M059J (cell line): ENCODE data around the gene SUPT4H1. TPM values are rescaled to one million over a fixed set of nuclear protein-coding genes. Genes with fewer than 3 reads are reported as not detected.

Experiments
- DNase-seq: peaks from one replicate; pipeline ENCODE4 v3.0.0-alpha.2; 2012; ENCODE audit warnings: low read depth
- total RNA-seq: library from RNA; depleted of rRNA; stranded (reverse); fragments of >200 nt; shearing (Covaris generic); gene quantifications from 2 replicates; pipeline ENCODE4 v1.2.3, GENCODE V29; 2014

The SUPT4H1 gene
- total RNA-seq, 1 experiment from 2014 or later = 64.3 TPM

DNA sequence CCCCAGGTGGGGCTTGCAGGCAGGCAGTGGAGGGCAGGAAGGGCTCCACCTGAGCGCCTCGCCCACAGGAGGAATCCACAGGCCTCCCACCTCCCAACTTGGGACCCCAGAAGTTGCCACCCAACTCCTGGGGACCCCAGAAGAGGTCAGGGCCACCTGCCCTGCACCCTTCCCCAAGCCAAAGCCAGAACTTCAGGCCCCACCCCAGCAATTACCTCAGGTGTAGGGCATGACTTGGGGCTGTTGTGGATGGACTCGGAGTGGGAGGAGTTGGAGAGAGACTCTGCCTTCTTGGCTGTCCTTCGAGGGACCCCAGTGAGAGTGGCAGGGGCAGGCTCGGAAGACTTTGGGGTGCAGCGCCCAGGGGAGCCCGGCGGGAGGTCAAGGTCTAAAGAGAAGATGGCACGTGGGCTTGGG, 33.9 kb downstream of the SUPT4H1 start:
- no peak for DNase-seq

DNA sequence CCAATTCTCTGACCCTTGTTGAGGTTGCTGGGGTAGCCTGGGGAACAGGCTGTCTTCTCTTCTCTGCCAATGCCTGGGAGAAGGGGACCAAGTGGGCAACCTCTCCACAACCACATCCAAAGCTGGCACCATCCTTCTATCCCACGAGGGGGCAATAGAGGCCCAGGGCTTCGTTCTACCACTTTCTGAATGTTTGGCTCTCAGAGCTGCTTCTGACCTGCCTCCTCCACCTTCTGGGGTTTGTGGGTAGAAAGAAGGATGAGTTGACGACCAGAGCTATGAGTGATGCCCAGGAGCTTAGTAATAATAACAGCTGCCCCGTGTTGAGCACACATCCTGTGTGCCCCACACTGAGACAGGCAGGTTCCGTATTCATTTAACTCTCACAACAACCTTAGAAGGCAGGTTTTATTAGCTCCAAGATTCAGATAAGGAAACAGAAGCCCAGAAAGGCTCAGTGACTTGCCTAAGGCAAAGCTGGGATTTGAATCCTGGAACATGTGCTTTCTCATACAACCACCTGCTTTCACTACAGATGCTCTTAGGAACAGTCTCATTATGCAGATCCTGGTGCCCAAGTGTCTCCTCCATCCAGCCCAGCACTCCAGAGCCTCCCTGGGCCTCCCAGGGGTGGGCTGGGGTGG, 34.5 kb downstream of the SUPT4H1 start:
- DNase-seq = peak; percentile 85

DNA sequence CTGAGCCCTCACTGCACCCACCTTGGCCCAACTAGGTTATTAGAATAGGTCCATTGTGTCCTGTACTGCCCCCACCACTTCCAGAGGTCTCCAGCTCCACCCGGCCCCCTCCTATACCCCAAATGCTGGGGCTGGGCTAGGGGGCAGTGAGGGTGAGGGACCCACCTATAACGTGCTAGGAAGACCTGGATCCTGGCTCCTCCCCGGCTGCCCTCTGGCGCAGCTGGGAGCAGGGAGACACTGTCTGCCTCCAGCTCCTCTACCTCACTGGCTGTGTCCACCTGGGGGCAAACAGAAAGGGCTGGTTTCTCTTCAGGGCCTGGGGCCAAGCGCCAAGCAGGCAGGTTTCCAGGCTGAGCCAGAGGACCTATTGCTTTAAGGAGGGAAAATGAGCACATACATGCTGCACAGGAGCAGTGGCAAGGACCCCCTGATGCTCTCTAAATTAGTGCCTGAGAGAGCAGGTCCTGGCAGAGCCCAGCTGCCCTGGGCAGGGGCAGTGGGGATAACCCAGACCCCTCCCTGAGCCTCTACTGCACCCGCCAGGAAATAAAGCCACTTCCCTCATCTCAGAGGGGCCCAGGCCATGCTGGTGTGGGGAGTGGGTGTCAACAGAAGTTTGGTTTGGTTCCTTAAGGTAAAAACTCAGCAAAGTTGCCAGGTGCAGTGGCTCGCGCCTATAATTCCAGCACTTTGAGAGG, 35.6 kb downstream of the SUPT4H1 start:
- no peak for DNase-seq

DNA sequence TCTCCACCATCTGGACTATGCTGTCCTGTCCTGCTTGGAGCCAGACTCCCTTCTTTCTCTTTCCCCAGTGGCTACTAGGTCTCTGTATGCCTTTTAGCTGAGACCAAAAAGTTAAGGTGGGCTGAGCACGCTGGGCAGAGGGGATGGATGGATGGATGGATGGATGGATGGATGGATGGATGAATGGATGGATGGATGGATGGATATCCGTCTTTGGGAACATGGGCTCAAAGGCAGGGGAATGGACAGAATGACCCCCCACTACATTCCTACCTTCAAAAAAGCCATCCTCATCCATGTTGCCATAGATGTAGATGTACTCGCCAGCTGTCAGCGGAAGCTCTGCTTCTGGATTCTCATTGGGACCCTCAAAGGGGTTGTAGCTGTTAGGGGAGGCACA, 36.3 kb downstream of the SUPT4H1 start:
- DNase-seq = no peak

DNA sequence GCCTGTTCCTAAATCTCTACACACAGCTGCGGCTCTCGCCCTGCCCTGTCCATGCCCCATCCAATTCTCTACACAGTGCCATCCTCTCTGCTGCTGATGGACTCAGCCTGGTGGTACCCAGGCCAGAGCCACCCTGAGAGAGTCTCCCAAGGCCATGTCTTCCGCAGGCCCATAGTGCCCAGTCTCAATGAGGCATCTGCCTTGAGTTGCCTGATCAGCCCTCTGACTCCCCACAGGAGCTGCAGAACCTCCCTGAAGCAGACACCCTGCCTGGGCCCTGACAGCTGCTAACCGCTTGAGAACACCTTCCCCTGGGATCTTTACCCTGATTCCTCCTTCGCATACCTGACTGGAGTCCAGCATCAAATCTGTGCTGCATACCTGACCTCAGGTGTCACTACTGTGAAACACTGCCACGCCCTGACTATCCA, 36.7 kb downstream of the SUPT4H1 start:
- no peak for DNase-seq

DNA sequence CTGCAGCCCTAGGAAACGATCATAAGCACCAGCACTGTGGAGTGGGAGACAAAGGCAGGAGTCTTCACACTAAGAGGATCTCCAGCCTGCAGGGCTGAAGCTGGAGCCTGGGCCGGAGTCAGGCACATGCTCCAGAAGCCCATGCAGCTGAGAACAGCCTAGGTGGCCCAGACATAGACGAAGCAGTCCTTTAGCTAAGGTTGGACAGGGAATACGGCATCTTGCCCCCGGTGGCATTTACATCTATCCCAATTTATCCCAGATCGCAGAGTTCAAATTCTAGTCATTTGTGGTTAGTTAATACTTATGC, 37.3 kb downstream of the SUPT4H1 start:
- DNase-seq = no peak

DNA sequence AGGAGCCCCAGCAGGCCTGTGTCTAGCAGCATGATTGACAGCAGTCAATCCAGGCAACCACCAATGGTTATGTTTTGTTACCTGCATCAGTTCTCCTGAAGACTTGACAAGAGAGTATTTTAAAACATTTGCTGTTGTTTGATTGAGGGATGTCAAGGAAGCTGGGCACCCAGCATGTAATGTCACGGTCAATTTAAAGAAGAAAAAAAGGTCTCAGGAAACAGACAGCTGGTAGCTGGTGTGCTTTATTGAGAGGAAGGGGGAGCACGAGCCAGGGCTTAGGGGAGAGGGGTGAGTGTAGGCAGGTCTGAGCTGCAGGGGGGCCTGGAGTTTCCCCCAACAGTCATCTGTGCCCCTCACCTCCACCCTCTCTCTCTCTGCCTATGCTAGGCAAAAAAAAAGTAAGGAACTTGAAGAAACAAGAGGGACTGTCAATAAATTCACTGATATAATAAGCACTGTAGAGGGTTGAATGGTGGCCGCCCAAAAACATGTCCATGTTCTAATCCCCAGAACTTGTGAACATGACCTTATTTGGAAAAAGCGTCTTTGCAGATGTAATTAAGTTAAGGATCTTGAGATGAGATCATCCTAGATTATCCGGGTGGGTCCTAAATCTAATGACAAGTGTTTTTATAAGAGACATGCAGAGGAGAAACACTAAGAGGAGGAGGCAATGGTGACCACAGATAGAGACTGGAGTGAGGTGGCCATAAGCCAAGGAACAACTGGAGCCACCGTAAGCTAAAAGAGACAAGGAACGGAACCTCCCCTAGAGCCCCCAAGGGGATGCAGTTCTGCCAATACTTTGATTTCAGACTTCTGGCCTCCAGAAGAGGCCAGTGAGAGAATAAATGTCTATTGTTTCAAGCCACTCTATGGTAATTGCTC, 37.9 kb downstream of the SUPT4H1 start:
- DNase-seq = no peak

DNA sequence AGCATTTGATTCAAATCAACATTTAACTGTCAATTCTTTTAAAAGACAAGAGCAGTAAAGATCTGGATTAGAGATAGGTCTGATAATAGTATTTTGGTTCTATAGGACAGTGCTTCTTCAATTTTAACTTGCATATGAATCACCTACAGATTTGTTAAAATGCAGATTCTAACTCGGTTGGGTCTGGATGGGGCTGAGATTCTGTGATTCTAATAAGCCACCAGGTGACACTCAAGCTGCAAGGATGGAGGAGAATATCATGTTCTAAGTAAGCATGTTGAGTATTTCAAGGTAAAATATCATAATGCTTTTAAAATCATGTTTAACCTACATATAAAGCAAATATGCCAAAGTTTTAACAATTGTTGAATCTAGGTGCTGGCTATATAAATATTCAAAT, 39.2 kb downstream of the SUPT4H1 start:
- DNase-seq = no peak

DNA sequence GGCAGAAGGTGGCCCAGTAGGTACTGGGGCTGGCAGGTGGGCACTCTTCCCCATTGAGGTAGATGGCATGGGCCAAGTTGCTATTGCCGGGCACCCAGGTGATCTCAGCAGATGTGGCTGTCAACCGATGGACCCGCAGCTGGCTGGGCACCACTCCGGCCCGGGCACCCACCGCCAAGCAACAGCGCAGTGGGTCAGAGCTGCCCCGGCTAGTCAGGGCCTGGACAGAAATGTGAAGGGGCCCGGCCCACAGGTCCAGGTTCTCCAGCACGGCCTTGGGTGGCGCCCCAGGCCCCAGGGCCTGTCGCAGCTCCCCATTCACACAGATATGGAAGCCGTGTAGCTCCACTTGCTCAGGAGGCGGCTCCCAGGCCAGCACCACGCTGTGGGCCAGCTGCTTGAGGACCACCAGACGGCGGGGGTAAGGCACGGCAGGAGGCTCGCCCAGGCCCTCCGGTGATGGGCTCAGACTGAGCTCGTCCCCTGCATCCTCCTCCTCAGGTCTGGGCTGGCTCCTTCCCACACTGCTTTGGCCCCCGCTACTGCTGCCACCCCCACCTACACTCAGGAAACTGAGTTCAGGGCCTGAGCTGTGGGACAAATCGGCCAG, 39.9 kb downstream of the SUPT4H1 start:
- DNase-seq = no peak

DNA sequence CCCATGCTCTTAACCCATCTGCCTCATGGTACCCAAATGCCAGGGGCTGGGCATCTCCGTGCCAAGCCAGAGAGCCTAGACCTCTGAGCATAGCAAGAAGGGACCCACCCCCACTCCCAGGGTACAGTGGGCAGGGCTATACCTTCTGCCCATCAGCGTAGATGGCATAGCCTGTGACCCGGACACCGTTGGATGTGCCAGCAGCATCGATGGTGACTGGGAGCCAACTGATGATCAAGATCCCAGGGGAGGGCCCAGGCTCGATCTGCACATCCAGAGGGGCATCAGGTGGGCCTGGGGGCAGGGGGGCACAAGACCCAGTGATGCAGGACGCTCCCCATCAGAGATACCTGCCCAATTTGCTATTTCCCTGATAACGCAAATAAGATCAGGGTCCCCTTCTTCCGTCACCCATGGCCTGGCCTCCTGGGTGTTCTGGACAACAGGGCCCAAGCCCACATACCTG, 40.5 kb downstream of the SUPT4H1 start:
- no peak for DNase-seq

DNA sequence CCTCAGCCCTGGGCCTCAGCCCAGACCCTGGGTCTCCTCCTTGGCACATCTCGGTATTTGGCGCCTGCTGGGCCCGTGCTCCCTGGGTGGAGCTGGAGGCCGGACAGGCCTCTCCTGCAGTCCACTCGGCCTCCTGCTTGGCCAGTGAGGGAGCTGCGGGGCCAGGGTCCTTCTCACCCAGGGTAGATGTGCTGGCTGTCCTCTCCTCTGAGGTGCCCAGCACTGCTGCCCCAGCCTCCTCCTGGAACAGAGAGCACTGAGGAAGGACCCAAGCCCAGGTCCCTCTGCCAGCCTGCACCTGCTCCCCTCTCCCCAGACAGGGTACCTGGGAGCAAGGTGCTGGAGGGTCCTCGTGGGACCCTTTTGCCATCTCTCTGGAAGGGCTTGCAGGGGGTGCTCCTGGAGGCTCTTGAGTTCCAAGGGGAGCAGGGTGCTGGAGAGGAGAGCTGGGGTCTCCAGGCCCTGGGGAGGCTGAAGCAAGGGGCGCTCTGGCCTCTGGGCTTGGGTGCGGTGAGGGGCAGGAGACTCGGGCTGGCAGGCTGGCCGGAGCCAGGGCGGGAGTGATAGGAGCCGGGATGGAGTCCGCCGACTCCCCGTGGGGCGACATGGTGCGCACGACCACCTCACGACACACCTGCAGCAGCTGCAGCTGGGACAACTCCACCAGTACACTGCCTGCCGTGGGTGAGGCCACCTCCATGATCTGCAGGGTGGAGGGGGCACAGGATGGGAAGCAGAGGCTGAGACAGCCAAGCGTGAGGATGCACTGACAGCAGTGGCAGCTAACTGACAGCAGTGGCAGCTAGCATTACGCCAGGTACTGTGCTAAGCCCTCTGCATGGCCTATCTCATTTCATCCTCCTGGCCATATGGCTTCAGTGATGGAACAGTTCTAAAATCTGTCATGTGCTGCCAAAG, 41.2 kb downstream of the SUPT4H1 start:
- no peak for DNase-seq

DNA sequence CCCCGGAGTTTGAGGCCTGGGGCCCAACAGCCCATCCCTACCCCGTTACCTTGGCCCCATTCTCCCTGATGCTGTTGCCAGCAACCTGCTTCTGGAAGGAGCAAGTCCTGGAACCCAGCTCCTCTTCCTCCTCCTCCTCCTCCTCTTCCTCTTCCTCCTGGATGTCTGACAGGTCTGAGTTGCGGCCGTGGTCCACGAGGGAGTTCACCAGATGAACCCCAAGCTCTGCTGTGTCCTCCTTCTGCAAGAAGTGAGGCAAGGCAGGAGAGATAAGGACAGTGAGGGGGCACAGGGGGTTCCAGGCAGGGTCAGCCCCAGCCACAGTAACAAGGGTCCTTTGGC, 42.1 kb downstream of the SUPT4H1 start:
- DNase-seq = no peak

DNA sequence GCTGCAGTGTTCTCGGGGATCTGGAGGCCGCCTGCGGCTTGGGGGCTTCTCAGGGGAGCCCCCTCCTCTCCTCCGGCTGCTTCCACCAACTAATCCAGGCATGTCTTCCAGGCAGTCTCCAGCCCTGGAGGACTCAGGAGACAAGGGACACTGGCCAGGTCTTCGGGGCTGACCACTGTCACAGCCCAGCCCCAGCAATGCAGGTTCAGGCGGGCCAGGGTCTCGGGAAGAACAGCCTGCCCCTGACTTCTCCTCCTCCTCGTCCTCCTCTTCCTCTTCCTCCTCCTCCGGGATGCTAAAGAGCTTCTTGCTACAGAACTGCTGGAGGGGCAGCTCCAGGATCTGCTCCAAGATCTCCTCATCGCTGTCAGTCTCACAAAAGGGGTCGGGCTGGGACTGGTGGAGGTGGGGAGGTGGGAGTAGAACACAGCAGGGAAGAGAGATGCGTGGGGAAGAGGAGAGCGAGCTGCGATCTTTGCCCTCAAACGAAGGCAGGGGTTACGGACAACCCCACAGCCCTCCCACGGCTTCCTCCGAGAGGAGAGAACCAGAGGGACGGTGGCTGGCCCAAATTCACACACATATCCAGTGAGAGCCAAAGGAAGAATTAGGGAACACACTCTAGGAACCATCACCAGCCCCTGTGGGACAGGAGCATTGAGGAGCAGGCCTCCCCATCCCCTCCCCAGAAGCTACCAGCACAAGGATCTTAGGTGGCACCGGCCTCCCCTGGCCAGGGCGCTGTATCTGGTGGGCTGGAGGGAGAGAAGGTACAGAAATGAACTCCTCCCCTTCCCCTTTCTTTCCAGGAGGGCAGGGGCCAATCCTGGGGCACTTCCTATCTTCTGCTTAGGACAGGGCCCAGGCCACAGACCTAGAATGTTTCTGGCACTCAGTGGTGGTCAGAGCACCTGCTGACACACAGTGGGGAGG, 42.8 kb downstream of the SUPT4H1 start:
- no peak for DNase-seq

DNA sequence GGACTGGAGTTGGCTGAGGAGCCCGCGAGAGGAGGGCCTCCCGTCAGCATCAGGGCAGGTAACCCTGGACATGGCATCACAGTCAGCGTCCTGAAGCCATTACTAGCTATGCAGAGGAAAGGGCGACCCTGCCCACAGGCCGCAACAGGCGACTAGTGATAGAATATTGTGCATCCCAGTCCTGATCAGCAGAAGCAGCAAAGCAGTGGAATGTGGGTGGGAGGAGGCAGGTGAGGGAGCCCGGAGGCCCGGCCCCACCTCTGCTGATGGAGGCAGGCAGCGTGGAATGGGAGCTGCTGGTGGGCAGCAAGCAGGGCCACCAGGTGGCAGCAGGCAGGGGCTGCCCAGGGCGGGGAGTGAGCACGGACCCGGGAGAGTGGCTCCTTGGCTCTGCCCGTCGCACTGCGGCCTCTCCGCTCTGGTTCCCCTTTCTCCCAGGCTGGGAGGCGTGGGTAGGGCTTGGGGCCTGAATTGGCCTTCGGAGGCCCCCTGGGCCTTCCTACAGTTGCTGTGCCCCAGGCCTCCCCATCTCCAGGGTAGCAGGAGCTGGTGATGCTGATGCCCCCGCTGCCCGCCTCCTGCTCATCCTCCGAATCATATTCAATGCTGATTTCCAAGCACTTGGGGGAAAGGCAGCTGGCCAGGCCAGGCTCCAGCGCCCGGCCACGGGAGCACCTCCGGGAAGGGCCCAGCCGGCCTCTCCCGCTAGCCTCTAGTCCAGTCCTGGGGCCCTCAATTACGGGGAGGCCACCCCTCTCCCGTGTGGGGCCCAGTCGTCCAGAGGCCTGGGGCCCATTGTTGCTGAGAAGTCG, 43.6 kb downstream of the SUPT4H1 start:
- DNase-seq = no peak

DNA sequence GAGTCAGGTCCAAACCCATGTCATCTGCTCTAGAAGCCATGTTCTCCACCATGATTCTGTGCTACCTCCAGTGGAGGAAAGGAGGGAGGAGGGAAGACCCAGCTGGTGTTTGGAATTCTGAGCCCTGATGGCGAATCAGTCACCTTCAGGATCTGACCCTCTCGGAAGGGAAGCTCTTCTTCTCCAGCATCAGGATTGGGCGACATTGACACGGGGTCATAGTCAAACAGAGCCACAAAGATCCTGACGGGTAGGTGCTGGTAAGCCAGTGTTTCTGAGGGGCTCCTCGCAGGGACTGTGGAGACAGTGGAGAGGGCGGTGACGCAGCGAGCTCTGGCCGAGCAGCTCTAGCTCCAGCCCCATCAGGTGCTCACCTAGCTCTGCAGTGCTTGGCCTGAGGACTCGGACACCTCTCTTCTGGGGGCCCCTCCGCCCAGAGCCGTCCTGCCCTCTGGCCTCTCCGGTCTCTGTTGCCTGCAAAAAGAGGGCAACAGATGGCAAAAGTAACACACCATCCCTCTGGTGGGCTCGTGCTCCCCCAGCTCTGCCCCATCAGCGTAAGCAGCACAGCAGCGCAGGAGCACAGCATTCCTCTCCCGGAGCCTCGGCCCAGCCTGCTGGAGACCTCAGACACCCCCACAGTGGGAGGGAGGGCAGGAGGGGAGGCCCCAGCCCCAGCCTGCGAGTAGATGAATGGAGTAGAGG, 44.4 kb downstream of the SUPT4H1 start:
- no peak for DNase-seq

DNA sequence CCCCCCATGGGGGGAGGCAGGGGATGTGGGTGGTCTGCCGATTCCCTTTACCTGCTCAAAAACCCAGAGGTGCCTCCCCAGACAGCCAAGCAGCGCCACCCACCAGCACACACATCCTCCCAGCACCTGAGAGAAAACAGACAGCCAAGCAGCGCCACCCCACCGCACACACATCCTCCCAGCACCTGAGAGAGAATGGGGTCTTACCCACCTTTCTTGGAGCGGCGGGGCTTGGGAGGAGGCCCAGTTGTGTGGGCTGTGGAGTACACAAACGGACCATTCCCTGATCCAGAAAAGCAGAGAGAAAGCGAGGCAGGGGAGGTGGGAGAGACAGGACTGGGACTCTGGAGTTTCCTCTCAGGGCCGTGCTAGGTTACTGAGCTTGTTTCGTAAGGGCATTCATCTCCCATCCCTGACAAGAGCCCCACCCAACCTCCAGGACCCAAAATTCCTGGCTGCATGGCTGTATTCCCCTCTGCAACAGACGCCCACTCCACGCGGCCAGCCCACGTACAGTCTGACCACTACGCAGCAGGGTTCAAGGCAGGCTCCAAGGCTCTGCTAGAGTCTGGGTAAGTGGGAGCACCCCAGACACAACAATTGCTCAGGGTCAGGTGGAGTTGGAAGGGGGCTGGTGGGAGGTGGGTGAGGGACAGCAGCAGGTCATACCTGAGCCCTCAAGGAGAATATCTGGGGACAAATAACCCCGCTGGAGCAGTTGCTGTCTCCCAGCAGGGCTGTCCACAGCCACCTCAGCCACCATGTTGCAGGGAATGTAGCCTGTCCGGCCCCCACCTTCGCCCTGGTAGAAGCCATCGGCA, 45.7 kb downstream of the SUPT4H1 start:
- no peak for DNase-seq

DNA sequence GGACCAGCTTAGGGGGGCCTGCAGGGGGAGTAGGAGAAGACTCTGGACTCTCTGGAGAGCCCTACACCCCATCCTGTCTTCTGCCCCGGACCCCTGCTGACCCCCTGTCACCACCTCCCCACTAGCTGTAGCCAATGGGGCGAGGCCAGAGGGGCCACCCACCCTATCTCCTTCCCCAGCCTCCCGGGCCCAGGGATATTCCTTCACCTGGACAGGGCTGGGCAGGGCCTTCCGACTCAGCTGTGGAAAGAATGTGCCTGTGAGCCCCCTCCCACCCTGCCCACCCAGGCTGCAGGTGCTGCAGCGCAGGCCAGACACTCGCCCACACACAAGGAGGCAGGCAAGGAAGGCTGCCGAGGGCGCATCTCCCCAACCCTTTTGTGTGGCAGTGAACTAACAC, 46.4 kb downstream of the SUPT4H1 start:
- DNase-seq = no peak
